ENCODE data around the gene EYS.
A peak's percentile ranks its signal among the peaks of the same experiment; 100 is the strongest.
"Not testable (repeated sequence)": the region's sequence is repeated elsewhere in the genome, so short reads cannot be mapped to it uniquely, and the experiment has no call there.

The EYS gene

GRCh38 chr6:64266351-64266821 is 1440.6 kb downstream of the EYS start:
- DNase-seq, result no peak

- DNase-seq, result no peak
These were observed 1443.2 kb downstream of the EYS start for GRCh38 chr6:64263778-64264177.

GRCh38 chr6:64259372-64259771 is 1447.7 kb downstream of the EYS start:
- no peak for DNase-seq

DNA sequence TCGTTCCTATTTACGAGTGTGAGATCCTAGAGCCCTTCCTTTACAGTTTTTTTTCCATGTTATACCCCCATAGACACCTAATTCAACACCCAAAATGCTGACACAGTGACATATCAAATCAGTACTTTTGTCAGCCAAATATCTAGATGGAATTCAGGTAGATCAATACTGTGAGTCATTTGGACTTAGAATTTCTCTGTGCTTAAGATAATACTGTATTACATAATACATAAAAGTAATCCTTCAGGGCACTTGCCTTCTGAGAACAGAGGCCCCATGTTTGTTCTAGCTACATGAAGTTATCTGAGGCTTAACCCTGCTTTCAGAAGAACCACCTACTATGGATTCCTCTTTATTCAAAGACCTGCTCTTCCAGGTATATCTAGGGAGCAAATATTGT is 1448.3 kb downstream of the EYS start:
- no peak for DNase-seq

GRCh38 chr6:64258302-64258701 is 1448.7 kb downstream of the EYS start:
- DNase-seq, result no peak

- no peak for DNase-seq
These were observed 1449.4 kb downstream of the EYS start for GRCh38 chr6:64257586-64257985.

GRCh38 chr6:64256483-64256882 is 1450.5 kb downstream of the EYS start:
- no peak for DNase-seq

DNA sequence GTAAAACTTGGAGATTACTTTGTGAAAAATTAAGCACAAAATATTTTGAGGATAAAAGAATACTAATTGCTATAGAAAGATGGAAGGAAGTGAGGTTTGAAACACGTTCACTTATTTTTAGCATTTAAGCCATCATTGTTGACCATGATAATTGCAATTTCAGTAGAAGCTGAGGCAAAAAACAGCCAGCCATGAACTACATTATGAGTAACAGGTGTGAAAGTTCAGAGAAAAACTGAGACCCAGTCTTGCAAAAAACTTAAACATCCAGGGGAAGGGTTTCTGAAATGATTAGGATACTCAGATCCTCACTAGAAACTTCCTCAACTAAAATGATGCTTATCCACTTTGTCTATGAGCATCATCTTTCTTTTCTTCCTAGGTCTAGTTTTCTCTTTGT is 1452.0 kb downstream of the EYS start:
- no peak for DNase-seq

DNA sequence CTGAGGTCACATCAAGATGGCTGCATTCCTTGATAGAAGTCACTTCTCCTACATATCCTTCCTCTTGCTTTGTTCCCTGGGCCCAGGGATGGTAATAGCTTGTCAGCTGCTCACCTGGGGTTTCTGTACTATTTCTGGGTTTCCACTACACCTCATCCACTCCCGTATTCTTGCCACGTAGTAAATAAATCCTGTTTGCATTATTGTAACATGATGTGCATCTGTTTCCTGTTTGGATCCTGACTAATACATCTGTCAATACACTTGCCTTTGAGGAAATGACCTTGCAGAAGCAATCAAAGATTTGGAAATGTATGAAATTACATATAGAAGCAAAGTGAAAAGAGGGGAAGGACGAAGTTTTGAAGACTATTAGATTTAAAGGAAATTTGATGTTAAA is 1452.5 kb downstream of the EYS start:
- no peak for DNase-seq

- no peak for DNase-seq
These were observed 1454.8 kb downstream of the EYS start for GRCh38 chr6:64252256-64252655.

GRCh38 chr6:64250126-64250525 is 1456.9 kb downstream of the EYS start:
- DNase-seq, result no peak

DNA sequence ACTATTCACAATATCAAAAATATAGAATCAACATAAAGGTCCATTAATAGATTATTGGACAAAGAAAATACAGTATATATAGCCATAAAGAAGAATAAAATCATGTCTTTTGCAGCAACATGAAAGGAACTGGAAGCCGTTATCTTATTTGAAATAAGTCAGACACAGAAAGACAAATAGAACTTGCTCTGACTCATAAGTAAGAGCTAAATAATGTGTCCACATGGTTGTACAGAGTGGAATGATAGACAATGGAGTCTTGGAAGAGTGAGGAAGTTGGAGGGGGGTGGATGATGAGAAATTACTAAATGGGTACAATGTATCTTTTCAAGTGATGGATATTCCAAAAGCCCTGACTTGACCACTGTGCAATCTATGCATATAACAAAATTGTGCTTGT is 1457.9 kb downstream of the EYS start:
- no peak for DNase-seq

DNA sequence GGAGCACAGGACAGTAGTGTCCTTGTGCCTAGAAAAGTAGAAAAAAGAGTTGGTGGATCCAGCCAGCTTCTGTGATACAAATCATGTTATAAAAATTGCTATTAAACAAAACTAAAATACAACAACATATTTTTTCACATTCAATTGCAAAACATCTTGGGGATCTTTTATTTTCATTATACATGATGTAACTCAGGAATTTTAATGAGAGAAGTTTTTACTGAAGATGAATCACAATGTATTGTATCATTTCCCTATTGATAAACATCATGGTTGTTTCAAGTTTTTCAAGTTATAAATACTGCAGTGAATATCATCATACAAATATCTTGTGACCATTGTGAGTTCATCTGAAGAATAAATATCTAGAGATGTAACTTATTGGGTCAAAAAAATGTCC is 1463.4 kb downstream of the EYS start:
- no peak for DNase-seq

DNA sequence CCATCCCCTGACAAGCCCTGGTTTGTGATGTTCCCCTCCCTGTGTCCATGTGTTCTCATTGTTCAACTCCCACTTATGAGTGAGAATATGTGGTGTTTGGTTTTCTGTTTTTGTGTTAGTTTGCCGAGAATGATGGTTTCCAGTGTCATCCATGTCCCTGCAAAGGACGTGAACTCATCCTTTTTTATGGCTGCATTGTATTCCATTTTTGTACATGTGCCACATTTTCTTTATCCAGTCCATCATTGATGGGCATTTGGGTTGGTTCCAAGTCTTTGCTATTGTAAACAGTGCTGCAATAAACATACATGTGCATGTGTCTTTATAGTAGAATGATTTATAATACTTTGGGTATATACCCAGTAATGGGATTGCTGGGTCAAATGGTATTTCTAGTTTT is 1468.1 kb downstream of the EYS start:
- not testable (repeated sequence) for DNase-seq

DNA sequence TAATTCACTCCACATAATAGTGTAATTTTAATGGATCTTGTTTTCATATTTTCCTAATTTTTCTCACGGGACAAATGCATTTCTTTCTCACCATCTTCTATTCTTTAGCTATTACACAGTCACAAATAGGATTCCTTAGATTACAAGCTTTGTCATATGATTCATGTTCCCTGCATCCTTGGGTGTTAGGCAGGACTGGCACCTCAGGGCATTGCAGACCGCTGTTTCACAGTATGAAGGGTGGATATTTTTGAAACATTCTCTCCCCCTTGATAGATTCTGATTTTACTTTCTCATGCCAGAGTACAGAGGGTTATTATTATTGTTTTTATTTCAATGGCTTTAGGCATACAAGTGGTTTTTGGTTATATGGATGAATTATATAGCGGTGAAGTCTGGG is 1469.0 kb downstream of the EYS start:
- no peak for DNase-seq

DNA sequence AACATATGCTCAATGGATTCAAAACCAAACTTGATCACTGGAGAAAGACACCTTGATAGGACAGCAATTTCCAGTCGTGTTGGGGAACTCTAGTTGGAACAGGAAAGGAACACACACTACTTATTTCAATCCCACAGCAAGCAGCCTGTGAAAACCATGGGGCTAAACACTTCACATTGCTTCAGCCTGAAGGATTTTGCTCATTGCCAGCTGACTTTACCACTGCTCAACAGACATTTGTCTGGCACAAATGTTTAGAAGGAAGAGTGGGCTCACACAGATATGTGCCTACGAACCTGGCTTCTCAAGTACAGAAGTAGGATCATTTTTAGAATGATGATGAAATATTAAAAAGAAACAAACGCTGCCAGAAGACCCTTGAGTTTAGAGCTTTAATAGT is 1473.3 kb downstream of the EYS start:
- DNase-seq, result no peak

GRCh38 chr6:64231928-64232327 is 1475.1 kb downstream of the EYS start:
- DNase-seq, result no peak

DNA sequence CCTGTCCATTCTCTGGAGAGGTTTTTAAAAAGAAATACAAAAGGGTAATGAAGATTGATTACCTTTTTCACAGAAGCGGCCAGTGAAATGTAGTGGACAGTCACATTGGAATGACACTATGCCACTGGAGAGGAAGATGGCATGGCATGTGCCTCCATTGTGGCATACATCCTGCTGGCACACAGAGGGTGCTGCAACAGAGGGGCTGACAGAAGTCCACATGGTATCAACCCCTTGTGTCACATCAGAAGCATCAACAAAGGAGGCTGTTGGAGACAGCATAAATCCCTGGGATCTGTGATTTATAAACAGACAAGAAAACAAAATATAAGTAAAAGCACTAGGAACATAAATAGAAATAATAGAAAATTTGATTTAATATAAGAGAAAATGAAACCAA is 1476.5 kb downstream of the EYS start:
- no peak for DNase-seq

DNA sequence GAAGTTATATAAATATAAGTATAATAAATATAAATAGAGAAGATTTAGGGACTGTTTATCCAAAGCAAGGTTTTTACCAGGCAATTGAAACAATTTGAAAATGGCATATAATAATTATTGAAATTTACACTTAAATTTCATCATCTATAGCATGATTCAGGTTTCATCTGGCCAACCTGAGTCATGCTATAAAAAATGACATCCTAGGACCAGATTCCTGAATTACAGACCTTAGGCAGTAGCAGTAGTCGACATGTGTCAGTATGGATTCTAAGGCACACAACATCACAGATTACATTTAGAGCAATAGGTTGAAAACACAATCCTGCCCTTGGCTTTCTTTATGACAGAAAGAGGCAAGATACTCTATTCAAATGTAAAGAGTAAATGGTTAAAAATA is 1479.2 kb downstream of the EYS start:
- DNase-seq, result no peak

DNA sequence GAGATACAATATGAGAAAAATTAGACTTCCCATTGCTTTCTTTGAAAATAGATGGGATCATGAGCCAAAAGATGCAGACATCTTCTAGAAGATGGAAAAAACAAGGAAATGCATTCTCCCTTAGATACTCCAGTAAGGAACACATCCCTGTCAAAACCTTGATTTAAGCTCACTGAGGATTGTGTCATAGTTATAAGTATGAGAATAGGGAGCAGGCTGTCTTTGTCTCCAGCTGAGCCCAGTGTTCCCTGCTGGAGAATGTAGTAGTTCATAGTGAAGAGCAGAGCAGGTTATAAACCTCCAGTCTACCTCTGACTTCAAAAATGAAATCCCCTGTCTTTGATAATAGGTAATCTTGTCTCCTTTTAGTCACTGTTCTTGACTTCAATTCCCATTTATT is 1481.5 kb downstream of the EYS start:
- no peak for DNase-seq

GRCh38 chr6:64224819-64225218 is 1482.2 kb downstream of the EYS start:
- peak; percentile 90 for DNase-seq

DNA sequence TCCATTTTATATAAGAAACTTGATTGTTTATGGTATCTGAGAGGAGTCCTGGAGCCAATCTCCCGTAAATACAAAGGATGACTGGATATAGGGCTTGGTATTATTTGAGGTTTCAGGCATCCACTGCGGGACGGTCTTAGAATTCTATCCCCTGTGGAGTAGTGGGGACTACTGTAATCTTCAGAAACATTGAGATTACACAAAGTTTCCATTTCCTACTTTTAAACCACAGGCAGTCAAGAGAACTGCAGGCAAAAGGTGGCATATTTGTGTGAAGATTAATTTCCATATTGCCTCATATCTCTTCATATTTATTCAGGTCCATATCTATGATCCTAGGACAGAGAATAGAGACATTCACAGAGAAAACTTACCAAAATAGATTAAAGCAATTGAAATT is 1485.2 kb downstream of the EYS start:
- DNase-seq, result no peak

DNA sequence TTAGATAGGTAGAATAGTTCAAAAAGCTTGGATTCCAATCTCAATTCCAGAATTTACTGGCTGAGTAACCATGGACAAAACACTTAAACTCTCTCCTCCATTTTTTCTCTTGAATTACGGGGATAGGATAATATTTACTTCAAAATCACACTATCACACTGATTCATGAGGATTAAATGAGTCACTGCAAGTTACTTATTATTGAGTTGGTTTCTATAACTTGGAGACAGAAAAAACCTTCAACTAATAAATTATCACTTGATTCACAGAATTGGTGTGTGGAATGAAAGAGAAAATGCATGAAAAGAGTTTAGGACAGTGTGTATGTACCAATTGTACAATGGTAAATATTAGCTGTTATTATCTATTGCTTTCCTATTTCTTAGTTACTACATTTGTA is 1486.2 kb downstream of the EYS start:
- no peak for DNase-seq

- DNase-seq, result no peak
These were observed 1489.1 kb downstream of the EYS start for GRCh38 chr6:64217721-64218620.

GRCh38 chr6:64214373-64214772 is 1492.7 kb downstream of the EYS start:
- no peak for DNase-seq
